HG02759 (cell line): Measurements from ENCODE around the gene DMGDH.
A peak's percentile ranks its signal among the peaks of the same experiment; 100 is the strongest.
"Not testable (repeated sequence)": the region's sequence is repeated elsewhere in the genome, so short reads cannot be mapped to it uniquely, and the experiment has no call there.

Experiments
- ATAC-seq: cut with Tn5 transposase; IDR thresholded peaks from one replicate; pipeline ENCODE4 v1.9.1; 2021; ENCODE audit warnings: mild to moderate bottlenecking, moderate library complexity; ENCODE audit not compliant: unreplicated experiment

DMGDH gene

DNA sequence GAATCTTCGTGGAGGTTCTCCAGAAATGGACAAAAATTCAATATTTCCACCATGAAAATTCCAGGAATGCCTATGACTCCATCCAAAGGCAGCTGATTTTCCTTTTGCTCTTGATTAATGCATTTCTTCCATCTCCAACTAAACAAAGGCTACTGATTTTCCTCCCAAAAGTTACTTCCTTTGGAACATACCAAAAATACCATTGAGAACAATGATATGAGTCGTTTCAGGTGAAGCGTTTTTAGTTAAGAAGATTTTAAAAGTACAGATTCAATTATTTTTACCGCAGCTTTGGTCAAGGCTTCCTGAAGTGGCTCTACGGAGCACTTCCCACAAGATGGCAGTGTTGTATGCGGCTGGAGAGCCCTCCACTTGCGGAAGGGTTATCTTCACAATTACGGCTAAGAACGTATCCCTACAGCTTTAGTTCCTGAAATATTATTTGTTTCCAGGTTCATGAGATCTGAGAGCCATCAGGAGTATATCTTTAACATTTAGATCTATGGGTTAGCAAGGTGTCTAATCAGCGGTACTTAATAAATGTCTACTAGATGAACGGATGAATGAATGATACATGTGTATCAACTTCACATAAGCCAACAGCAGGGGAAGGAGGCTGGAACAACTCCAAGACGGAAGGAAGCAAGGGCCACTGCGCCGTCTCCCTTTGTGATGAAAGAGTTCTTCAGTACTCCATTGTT, 48.5 kb downstream of the DMGDH start:
- ATAC-seq = peak; percentile 44

DNA sequence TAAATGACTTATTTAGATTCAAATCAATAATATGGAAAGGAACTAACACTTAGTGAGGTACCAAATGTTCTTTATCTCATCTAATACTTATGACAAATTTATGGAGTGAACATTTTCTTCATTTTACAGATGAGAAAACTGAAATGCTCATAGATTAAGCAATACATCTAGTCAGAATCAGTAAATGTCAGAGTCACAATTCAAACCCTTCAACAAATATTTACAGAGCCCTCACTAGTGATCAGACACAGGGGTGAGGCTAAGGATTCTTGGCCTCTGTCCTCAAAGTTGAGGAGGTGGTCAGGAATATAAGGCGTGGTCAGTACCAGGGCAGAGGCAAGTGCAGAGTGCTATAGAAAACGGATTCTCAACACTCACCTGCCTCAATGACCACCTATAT, 54.8 kb downstream of the DMGDH start:
- ATAC-seq = no peak

DNA sequence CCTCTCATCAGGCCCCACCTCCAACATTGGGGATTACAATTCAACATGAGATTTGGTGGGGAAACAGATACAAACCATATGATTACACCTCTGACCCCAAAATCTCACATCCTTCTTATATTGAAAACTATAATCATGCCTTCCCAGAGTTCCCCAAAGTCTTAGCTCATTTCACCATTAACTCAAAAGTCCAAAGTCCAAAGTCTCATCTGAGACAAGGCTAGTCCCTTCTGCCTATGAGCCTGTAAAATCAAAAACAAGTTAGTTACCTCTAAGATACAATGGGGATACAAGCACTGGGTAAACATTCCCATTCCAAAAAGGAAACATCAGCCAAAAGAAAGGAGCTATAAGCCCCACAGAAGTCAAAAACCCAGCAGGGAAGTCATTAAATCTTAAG, 57.6 kb downstream of the DMGDH start:
- ATAC-seq = no peak

DNA sequence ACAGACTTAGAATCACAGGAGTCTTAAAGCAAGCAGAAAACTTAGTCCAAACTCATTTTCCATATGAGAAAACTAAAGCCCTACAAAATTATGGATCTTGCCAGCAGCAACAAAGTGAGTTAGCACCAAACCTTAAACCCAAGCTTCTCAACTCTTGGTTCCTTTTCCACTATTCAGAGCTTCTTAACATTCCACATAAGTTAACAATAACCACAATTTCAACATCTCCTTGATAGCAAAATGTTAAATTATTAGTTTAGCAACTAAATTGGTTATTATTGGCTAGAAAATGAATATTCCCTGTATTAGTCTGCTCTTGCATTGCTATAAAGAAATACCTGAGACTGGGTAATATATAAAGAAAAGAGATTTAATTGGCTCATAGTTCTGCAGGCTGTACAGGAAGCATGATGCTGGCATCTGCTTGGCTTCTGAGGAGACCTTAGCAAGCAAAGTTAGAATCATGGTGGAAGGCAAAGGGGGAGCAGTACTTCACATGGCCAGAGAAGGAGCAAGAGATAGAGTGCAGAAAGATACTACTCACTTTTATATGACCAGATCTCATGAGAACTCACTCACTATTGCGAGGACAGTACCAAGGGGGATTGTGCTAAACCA, 58.1 kb downstream of the DMGDH start:
- no peak for ATAC-seq

DNA sequence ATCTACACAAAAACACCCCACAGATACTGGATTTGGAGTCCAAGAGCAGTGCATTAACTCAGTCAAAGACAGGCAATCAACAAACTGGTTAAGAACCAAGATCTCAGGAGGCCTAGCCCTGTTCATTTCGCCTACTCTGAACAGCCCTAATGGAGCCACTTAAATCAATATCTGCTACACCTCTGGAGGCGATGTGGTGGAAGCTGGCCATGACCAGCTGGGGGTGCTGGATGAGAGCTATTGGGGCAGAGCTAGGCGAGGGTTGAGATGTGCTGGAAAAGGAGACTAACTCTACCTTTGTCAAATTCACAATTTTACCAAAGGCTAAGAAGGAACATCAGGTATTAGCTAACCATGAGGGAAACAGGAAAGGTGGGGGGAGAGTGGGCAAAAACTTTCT, 61.1 kb downstream of the DMGDH start:
- ATAC-seq = no peak

DNA sequence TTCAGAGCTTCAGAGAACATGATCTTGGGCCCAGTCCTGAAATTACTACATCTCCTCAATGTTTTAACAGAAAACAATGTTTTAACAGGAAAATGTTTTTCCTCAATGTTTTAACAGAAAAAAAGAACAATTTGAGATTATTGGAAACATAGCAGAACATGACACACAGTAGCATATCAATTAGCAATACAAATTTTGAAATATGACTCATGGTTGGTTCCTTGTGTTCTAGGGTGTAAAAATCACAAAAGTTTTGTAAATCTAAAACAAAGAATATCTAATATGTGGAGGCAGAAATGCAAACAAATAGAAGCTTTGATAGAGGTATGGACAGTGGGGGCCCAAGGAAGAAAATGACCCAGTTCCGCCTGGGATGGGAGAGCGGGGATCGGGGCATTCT, 61.6 kb downstream of the DMGDH start:
- ATAC-seq = no peak

DNA sequence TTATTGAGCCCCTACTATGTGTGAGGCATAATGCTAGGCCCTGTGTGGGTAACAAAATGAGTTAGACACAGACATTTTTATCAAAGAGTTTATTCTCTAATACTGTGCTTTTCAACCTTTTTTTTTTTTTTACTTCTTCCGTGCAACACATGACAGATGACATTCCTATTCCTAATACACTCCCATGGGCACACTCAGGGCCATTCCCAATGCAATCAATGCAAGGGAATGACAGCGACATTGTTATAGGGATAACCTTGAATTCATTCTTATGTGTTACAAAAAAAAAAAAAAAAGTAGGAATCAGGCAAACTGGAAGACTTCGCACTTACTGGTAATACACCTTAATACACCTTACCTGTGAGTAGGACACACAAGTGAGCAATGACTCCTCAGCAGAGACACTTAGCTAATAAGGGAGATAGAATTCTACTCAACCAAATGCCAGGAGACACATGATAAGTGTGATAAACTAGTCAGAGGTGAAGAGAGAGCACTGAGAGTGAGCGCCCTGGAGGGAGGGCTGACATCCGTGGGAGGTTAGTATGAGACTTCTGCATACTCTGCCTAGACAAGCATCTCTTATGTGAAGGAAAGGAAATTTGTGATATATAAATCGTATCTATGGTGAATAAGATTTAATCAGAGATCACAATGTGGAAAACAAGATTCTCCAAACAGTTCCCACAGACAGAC, 63.4 kb downstream of the DMGDH start:
- ATAC-seq = no peak

DNA sequence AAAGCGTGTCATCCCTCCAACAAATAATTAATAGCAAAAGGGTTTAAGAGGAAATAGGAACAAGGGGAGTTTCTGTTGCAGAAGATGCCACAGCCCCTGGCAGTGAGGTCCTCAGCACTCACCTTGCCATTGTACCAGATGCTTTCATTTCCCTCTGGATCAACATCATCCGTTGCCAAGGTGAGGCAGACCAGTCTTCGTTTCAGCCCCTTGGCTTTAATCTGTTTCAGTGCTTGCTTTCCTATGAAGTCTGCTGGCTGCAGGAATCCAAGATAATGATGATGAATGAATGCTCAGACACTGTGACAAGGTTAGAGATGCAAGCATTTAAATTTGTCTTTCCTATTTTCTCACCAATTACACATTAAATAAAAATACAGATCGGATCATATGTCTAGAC, 64.3 kb downstream of the DMGDH start:
- ATAC-seq = no peak

DNA sequence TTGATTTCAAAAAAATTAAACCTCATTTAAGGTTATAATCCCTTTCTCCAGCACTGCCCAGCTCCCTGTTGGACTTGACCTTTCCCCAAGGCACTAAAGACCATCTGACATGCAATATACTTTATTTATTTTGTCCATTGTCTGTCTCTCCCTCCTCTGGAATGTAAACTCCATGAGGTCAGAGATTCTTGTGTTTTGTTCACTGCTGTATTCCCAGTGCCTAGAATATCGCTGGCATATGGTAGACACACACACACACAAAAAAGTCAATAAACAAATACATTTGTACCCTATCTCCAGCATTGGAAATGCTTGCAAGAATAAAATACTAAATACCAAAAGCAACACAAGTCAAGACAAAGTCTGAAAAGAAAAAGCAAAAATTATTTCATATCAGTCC, 67.1 kb downstream of the DMGDH start:
- ATAC-seq = no peak

DNA sequence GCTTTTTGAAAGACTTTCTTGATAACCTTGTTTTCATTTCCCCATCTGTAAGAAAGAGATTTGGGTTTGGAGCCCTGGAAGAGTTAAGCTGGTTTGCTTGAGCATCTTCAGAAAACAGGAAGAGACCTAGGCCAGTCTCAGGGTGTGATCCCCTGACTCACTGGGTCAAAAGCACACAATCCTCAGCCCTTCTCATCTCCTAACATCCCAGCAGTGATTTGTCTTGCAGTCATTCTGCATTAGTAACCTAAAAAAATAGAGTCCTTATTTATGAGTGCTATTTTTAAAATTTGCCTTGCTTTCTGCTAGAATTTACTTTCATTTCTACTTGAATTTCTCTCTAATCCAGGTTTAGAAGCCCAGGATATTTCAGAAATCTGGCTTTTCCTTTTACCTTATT, 68.0 kb downstream of the DMGDH start:
- ATAC-seq = no peak

DNA sequence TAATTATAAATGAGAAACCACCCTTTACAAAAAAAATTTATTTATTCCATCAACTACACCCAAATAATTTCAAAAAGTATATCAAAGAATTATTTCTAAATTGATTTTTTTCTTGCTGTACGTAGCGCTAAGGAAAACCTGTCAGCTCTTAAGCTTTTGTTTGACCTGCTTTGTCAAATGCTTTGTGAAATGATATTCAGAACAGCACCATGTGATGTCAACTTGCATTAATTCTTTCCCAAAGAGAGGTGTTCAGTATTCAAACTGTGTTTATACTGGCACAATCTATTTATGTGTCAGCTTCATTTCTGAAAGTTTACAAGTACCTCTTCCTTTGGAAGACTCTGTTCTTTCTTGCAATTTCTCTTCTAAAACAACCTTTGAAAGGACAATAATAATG, 72.4 kb downstream of the DMGDH start:
- ATAC-seq = no peak

DNA sequence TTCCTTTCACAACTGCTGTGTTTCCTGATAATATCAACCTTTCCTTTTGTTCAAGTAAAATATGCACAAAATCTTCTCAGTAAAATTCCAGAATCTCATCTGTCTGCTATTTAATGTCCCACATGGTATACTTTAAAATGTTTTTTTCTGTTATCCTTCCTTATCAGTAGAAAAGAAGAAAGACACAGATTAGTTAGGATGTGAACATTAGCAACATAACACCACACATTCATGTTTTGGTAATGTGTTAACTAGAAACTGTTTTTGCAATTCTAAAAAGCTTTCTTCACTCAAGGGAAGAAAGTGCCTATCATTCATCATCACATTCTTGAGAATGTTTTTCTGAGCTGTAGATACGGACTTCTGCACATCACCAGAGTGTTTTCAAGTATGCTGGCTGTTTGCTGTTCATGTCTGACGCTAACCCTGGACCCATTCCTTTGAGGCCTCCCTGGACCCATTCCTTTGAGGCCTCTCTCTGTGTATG, 73.9 kb downstream of the DMGDH start:
- no peak for ATAC-seq

DNA sequence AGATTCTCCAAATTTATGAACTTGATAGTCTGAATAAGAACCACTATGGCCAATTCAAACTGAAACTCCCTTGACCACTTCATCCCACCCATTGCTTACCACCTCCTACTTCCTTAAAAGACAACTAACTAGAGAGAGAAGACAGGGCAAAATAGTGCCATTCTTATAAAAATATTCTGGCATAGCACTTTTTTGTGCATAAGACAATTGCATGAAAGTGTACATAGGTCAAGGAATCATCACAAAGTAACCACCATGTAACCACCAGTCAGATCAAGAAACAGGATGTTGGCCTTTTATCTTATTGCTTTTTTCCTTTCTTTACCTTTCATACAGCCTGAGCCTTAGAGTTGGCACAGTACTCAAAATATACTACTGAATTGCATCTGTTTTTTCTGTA, 76.3 kb downstream of the DMGDH start:
- ATAC-seq = no peak

DNA sequence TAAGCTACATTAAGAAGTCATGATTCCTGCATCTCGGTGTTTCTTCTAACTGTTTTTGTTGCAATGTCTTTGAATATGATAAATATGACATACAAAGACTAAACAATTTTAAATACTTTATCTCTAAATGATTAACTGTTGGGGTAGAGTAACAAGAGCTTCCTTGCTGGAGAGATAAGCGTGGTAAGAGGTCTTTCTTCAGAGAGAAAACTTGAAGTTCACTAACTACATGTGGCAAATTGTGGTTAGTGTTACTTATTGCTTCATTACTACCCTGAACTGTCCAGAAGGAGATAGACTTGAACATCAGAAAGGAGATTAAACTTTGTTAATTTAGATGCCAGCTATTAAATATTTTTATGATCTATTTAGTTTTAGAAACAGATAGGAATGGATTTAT, 77.3 kb downstream of the DMGDH start:
- ATAC-seq = no peak

DNA sequence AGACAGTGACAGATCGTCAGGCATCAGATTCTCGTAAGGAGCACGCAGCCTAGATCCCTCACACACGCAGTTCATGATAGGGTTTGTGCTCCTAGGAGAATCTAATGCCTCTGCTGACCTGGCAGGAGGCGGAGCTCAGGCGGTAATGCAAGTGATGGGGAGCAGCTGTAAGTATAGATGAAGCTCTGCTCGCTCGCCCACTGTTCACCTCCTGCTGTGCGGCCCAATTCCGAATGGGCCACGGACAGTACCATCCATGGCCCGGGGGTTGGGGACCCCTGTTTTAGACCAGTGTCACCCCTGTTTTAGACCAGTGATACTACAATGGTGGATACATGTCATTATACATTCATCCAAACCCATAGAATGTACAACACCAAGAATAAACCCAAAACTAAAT, 80.4 kb downstream of the DMGDH start:
- ATAC-seq = no peak

DNA sequence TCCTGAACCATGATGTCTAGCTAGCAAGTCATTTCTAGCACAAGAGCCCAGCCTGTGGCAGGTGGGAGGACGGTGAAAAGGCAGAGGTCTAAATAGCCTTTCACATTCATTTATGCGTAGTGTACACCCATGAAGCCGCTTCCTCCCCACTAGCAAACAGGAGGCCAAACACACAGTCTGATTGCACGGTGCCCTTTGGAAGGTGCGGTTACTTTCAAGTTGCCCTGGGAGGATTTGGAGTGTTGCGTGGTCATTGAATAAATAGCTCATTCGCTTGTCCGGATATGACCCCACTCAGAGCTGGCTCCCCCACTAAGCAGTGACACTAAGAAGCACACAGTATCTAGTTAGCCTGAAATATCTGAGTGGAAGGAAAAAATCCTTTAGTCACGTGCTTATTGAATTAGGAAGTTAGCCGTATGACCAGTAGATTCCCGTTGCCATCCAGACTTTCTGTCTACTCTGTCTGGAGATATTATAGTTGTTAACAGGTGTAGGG, 83.7 kb downstream of the DMGDH start:
- peak; percentile 58 for ATAC-seq

DNA sequence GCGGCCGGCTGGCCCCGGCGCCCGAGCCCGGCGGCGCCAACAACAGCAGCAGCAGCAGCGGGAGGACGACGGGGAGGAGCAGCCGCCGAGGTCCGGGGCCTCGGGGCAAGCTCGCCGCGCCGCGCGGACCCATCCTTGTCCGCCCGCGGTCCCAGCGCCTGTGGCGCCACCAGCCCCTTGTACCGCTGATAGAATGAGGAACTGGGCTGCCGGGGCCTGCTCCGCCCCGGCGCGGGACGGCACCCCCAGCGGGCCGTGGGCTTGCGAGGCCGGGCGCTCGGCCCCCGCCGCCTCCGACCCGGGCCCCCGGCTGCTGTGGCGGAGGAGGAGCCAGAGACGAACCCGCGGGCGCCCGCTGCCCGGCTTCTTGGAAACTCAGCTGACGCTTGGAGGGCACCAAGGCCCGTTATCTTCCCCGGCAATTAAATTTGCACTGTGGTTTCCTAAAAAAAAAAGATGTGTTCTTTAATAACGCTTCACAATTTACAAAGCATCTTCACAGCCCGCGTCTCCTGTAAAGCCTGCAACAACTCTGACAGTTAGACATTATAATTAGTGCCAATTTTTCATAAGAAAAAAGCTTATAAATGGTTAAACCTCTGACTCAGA, 84.3 kb downstream of the DMGDH start, which contains the start of gene ARSB:
TSS of gene ARSB (minus strand) at position 195 of the 609 bp plus-strand sequence. CDS start at position 133, 62 bp downstream.
- ATAC-seq = peak; percentile 50

DNA sequence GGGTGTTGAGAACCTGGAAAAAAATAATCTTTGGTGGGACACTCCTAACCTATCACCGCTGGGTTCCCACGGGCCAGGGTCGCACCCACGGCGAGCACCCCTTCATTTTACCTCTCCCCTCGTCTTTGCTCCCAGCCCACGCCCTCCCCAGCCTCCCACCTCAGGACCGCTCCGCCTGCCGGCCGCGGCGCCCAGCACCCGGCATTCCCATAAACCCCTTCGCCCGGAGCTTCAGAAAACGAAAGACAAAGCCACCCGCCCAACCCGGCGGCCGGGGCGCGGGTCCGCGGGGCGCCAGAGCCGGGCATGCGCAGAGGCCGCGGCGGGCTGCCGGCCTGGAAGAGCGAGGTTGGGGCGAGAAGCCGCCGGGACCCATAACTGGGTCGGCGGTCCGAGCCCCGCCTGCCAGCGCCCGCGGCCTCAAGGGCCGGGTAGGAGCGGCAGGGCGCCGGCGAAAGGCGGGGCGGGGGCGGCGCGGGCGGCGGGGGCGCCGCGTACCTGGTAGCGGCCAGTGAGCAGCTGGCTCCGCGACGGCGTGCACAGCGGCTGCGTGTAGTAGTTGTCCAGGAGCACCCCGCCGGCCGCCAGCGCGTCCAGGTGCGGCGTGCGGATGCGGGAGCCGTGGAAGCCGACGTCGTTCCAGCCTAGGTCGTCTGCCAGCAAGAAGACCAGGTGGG, 84.9 kb downstream of the DMGDH start:
- peak; percentile 66 for ATAC-seq

DNA sequence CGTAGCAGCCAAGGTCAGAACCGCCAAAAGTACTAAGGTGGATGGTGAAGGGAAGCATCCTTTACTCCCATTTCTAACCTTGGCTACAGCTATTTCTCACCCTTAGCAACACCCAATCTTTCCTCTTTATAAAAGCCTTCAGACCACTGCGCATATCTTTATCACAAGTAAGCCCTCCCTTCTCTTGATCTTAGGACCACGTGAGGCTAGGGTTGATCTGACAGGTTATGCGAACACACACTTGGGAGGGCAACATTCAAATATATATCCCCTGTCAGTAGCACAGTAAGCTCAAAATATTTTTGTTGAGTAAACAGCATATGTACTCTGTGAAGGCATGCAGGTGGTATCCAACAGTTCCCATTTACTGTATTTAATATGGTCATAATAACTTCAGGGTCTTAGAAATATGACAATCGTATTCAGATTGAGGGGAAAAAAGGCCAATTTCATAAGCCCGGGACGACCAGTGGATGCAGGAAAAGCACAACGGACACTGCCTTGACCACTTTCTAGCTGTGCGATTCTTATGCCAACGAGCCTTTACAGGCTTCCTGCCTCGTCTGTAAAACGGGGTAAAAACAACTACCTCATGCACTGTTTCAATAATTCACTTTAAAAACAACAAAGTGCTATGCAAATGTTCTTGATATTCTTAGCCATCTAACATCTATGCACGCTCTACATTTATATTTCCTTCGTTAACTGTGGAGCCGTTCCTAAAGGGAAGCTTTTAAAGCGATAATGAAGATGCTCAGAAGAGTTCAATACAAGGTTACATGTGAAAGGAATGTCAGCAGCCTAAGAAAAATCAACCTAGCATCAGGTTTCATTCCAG, 85.7 kb downstream of the DMGDH start:
- no peak for ATAC-seq

DNA sequence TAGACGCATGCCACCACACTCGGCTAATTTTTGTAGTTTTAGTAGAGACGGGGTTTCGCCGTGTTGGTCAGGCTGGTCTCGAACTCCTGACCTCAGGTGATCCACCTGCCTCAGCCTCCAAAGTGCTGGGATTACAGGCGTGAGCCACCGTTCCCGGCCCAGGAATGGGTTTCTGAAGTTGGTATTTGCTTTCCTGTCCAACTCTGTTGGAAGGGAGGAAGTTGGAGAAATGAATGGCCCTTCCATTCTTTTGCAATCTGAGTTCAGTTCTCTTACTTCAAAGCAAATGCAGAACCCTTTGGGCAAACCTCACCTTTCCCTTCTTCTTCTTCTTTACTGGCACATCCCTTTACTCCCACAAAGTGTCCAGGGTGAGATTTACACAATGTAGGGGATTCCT, 86.3 kb downstream of the DMGDH start:
- ATAC-seq = not testable (repeated sequence)
